CD4-positive, CD25-positive, alpha-beta regulatory T cell (primary cell): ENCODE data around the gene DOCK3. TPM values are rescaled to one million over a fixed set of nuclear protein-coding genes. Genes with fewer than 3 reads are reported as not detected.

Source experiments
- ATAC-seq, 2 donors: fragments of 150-1000 bp; cut with Tn5 transposase; one replicate each; pipeline ENCODE4 v1.10.0; 2021; ENCODE audit warnings: low read depth in 2 of 2, moderate number of reproducible peaks in 2 of 2, moderate library complexity in 1 of 2
- DNase-seq, 3 donors: peaks; one replicate each; pipeline versions ENCODE4 v3.0.0 to v3.0.0-alpha.2; 2012 to 2022; ENCODE audit warnings: mixed read lengths in 1 of 3
- H3K27ac ChIP-seq: one replicate; pipeline ENCODE4 v1.7.0; 2013; ENCODE audit warnings: mild to moderate bottlenecking, low read length; ENCODE audit not compliant: insufficient read depth, poor library complexity, severe bottlenecking
- H3K27me3 ChIP-seq: one replicate; pipeline ENCODE4 v1.7.0; 2013; ENCODE audit warnings: low read length; ENCODE audit not compliant: control insufficient read depth, insufficient read depth
- H3K36me3 ChIP-seq: one replicate; pipeline ENCODE4 v1.7.0; 2013; ENCODE audit warnings: mild to moderate bottlenecking, low read length, moderate library complexity; ENCODE audit not compliant: control insufficient read depth, insufficient read depth
- H3K4me1 ChIP-seq: 2 replicates; pipeline ENCODE4 v1.7.0; 2013; ENCODE audit warnings: mild to moderate bottlenecking, low read length; ENCODE audit not compliant: insufficient read depth, control insufficient read depth, poor library complexity, severe bottlenecking
- H3K4me3 ChIP-seq: one replicate; pipeline ENCODE4 v1.7.0; 2013; ENCODE audit warnings: low read depth, mild to moderate bottlenecking, low read length, moderate library complexity
- H3K9me3 ChIP-seq, 2 experiments: 1 replicate in 1 of 2; 2 replicates in 1 of 2; pipeline ENCODE4 v1.7.0; 2013; ENCODE audit warnings: low read length in 2 of 2, mild to moderate bottlenecking in 1 of 2, moderate library complexity in 1 of 2; ENCODE audit not compliant: control insufficient read depth in 2 of 2
- H3K27ac Mint-ChIP-seq, 3 donors: one replicate each; pipeline ENCODE4 v1.8.0; 2020 to 2022; ENCODE audit warnings: mild to moderate bottlenecking in 3 of 3, mixed read lengths in 3 of 3, moderate library complexity in 2 of 3
- H3K27me3 Mint-ChIP-seq: one replicate; pipeline ENCODE4 v1.8.0; 2022; ENCODE audit warnings: mild to moderate bottlenecking, mixed read lengths
- H3K36me3 Mint-ChIP-seq: one replicate; pipeline ENCODE4 v1.8.0; 2020; ENCODE audit warnings: mixed read lengths
- H3K4me1 Mint-ChIP-seq, 4 donors: one replicate each; pipeline ENCODE4 v1.8.0; 2020 to 2022; ENCODE audit warnings: mixed read lengths in 4 of 4, mild to moderate bottlenecking in 1 of 4
- H3K4me3 Mint-ChIP-seq, 4 donors: one replicate each; pipeline ENCODE4 v1.8.0; 2020 to 2022; ENCODE audit warnings: mild to moderate bottlenecking in 4 of 4, mixed read lengths in 4 of 4, moderate library complexity in 3 of 4
- H3K9me3 Mint-ChIP-seq, 7 donors: one replicate each; pipeline ENCODE4 v1.8.0; 2020 to 2022; ENCODE audit warnings: mixed read lengths in 7 of 7, mild to moderate bottlenecking in 3 of 7, moderate library complexity in 2 of 7
- polyA plus RNA-seq, 4 donors: library from polyadenylated mRNA; unstranded; fragments of 300-500 nt; fragmentation: Illumina TruSeq; gene quantifications; one replicate each; pipeline ENCODE4 v1.2.3, GENCODE V29; 2021
- total RNA-seq: library from RNA; stranded (reverse); gene quantifications from one replicate; pipeline ENCODE4 v1.2.3, GENCODE V29; 2022

The DOCK3 gene
- total and polyA plus RNA-seq, 5 donors from 2014 or later: 0.03 to 0.35 (median 0.08) TPM

- H3K4me1 Mint-ChIP-seq: peaks cover 0 to 6% (median 2%) of the 10 kb centered on the region in 4 donors
- Histone ChIP-seq H3K36me3 (peaks cover 85% of the 10 kb centered on the region), H3K4me1 (no peaks in the 10 kb centered on the region), H3K9me3 (no peaks in the 10 kb centered on the region), H3K4me3 (no peak overlapping the region), H3K27ac (no peak overlapping the region), H3K27me3 (no peaks in the 10 kb centered on the region)
- no peaks in the 10 kb centered on the region for H3K9me3 Mint-ChIP-seq
- no peaks in the 10 kb centered on the region for H3K27me3 Mint-ChIP-seq
- H3K27ac Mint-ChIP-seq: peak overlapping the region in 1 of 3 donors; percentile 59
- ATAC-seq: no peak
- no peak overlapping the region for H3K4me3 Mint-ChIP-seq
- DNase-seq: no peak
- peaks cover 38% of the 10 kb centered on the region for H3K36me3 Mint-ChIP-seq
These were observed 30.2 kb upstream of the DOCK3 start for GRCh38 chr3:50644561-50644960.

DNA sequence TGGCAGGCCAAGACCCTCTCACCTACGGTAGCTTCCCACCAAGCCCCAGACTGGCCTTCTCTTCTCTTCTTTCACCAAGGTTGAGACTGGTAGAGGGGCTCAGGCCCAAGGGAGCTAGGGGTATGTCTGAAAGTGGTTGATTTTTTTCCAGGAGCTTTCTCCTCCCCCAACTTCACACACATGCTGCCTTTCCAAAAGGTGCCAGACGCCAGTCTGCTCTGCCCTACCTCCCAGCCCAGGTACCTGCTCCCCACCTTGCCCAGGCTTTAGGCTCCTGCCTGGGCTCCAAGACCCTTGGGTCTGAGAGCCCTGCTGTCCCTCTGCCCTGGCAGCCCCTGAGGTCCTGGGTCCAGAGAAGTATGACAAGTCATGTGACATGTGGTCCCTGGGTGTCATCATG, 29.3 kb upstream of the DOCK3 start:
- Mint-ChIP-seq H3K4me3 (no peak overlapping the region), H3K36me3 (peaks cover 34% of the 10 kb centered on the region), H3K9me3 (no peaks in the 10 kb centered on the region), H3K27me3 (no peaks in the 10 kb centered on the region), H3K27ac (no peak overlapping the region), H3K4me1 (peaks cover 0 to 3% (median 1%) of the 10 kb centered on the region in 4 donors)
- Histone ChIP-seq H3K9me3 (no peaks in the 10 kb centered on the region), H3K4me3 (no peak overlapping the region), H3K36me3 (peaks cover 83% of the 10 kb centered on the region), H3K4me1 (no peaks in the 10 kb centered on the region), H3K27me3 (no peaks in the 10 kb centered on the region), H3K27ac (no peak overlapping the region)
- DNase-seq (no peak), ATAC-seq (no peak)

GRCh38 chr3:50648313-50648712, 26.4 kb upstream of the DOCK3 start:
- no peak overlapping the region for H3K4me3 ChIP-seq
- H3K27ac ChIP-seq: no peak overlapping the region
- H3K4me1 Mint-ChIP-seq: peaks cover 0 to 5% (median 2%) of the 10 kb centered on the region in 4 donors
- H3K4me1 ChIP-seq: no peaks in the 10 kb centered on the region
- no peaks in the 10 kb centered on the region for H3K9me3 Mint-ChIP-seq
- DNase-seq (no peak), ATAC-seq (no peak)
- H3K9me3 ChIP-seq: no peaks in the 10 kb centered on the region
- H3K27ac Mint-ChIP-seq: no peak overlapping the region
- H3K27me3 ChIP-seq: no peaks in the 10 kb centered on the region
- H3K27me3 Mint-ChIP-seq: no peaks in the 10 kb centered on the region
- H3K4me3 Mint-ChIP-seq: no peak overlapping the region
- peaks cover 23% of the 10 kb centered on the region for H3K36me3 Mint-ChIP-seq
- peaks cover 57% of the 10 kb centered on the region for H3K36me3 ChIP-seq

DNA sequence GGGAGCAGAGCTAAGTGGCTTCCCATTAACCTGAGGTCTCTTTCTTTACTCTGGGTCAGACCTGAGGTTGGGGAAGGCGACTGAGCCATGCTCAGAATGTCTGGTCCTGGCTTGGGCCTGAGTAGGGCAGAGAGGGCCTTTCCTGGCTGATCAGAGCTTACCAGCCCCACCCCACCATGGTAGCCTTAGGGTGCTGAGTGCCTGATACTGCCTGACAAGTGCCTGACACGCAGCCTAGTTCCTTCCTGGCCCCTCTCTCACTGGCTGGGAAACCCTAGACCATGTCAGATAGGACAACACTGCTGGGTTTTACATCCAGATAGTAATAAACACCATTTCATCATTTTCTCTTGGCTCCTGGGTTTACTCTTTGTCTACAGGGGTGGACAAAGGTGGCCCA, 25.8 kb upstream of the DOCK3 start:
- Mint-ChIP-seq H3K9me3 (no peaks in the 10 kb centered on the region), H3K4me1 (peaks cover 0 to 5% (median 2%) of the 10 kb centered on the region in 4 donors), H3K27ac (peak overlapping the region; percentile 5 to 68 (median 42)), H3K4me3 (no peak overlapping the region), H3K27me3 (no peaks in the 10 kb centered on the region), H3K36me3 (peaks cover 18% of the 10 kb centered on the region)
- Histone ChIP-seq H3K27me3 (no peaks in the 10 kb centered on the region), H3K4me3 (no peak overlapping the region), H3K9me3 (no peaks in the 10 kb centered on the region), H3K27ac (no peak overlapping the region), H3K36me3 (peaks cover 51% of the 10 kb centered on the region), H3K4me1 (no peaks in the 10 kb centered on the region)
- ATAC-seq (no peak), DNase-seq (no peak)

GRCh38 chr3:50649451-50649931, 25.2 kb upstream of the DOCK3 start:
- no peak for ATAC-seq
- no peak for DNase-seq
- H3K27ac ChIP-seq: no peak overlapping the region
- no peaks in the 10 kb centered on the region for H3K4me1 ChIP-seq
- peaks cover 0 to 5% (median 2%) of the 10 kb centered on the region in 4 donors for H3K4me1 Mint-ChIP-seq
- H3K27ac Mint-ChIP-seq: peak overlapping the region in 2 of 3 donors; percentile 42 to 68
- no peaks in the 10 kb centered on the region for H3K9me3 Mint-ChIP-seq
- peaks cover 15% of the 10 kb centered on the region for H3K36me3 Mint-ChIP-seq
- H3K27me3 Mint-ChIP-seq: no peaks in the 10 kb centered on the region
- H3K4me3 ChIP-seq: no peak overlapping the region
- no peaks in the 10 kb centered on the region for H3K9me3 ChIP-seq
- H3K4me3 Mint-ChIP-seq: no peak overlapping the region
- no peaks in the 10 kb centered on the region for H3K27me3 ChIP-seq
- peaks cover 45% of the 10 kb centered on the region for H3K36me3 ChIP-seq

GRCh38 chr3:50650018-50650417, 24.7 kb upstream of the DOCK3 start:
- Mint-ChIP-seq H3K36me3 (peaks cover 11% of the 10 kb centered on the region), H3K27me3 (no peaks in the 10 kb centered on the region), H3K9me3 (no peaks in the 10 kb centered on the region), H3K27ac (peak overlapping the region in 2 of 3 donors; percentile 23 to 68), H3K4me3 (no peak overlapping the region), H3K4me1 (peaks cover 0 to 5% (median 3%) of the 10 kb centered on the region in 4 donors)
- peaks cover 40% of the 10 kb centered on the region for H3K36me3 ChIP-seq
- no peak overlapping the region for H3K27ac ChIP-seq
- H3K4me1 ChIP-seq: no peaks in the 10 kb centered on the region
- no peaks in the 10 kb centered on the region for H3K27me3 ChIP-seq
- no peak overlapping the region for H3K4me3 ChIP-seq
- ATAC-seq (no peak), DNase-seq (no peak)
- no peaks in the 10 kb centered on the region for H3K9me3 ChIP-seq

DNA sequence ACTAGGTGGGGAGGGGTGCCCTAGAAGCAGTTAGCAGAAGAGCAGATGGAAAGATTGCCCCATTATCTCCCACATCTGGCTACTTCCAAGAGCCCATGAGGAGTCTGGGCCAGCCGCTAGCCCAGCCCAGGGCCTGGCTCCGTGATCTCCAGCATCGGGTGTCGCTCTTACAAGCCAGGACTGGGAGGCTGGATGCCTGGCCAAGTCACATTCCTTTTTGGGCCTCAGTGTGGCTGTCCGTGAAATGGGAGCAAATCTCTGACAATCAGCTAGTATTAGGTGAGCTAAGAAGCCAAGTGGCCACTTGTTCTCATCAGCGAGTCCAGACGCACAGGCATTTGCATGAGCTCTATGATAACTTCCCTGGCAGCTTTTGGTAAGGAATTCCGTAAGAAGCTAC, 23.3 kb upstream of the DOCK3 start:
- DNase-seq (no peak), ATAC-seq (no peak)
- no peak overlapping the region for H3K4me3 Mint-ChIP-seq
- Histone ChIP-seq H3K4me3 (no peak overlapping the region), H3K4me1 (no peaks in the 10 kb centered on the region), H3K27ac (no peak overlapping the region), H3K36me3 (peaks cover 26% of the 10 kb centered on the region), H3K9me3 (no peaks in the 10 kb centered on the region), H3K27me3 (no peaks in the 10 kb centered on the region)
- peaks cover 8% of the 10 kb centered on the region for H3K36me3 Mint-ChIP-seq
- no peaks in the 10 kb centered on the region for H3K27me3 Mint-ChIP-seq
- H3K9me3 Mint-ChIP-seq: no peaks in the 10 kb centered on the region
- peaks cover 0 to 8% (median 3%) of the 10 kb centered on the region in 4 donors for H3K4me1 Mint-ChIP-seq
- H3K27ac Mint-ChIP-seq: no peak overlapping the region

DNA sequence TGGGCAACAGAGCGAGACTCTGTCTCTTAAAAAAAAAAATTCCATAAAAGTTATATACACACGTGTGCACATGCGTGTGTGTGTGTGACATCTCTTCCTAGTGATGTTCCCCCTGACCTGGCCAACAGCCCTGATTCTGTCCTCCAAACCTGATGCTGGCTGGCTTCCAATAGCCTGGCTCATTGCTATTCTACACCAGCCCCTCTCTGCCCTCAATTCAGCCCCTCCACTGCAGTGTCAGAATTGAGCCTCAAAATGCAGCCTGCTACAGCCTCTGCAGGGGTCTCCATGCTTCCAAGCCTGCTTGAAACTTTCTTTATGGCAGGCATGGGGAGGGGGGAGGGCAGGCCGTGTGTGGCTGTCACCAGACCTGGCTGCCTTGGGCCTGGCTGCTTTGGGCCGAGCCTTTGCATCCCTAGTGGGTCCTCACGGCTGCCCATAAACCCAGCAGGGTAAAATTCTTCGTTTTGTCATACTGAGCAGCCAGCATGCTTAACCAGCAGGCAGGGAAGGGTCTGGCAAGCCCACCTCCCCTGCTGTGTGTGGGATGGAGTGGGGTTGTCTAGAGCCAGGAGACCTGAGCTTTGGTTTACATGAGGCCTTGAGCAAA, 22.7 kb upstream of the DOCK3 start:
- DNase-seq (no peak), ATAC-seq (no peak)
- peak overlapping the region in 1 of 3 donors; percentile 32 for H3K27ac Mint-ChIP-seq
- Histone ChIP-seq H3K4me1 (no peaks in the 10 kb centered on the region), H3K27ac (no peak overlapping the region), H3K27me3 (no peaks in the 10 kb centered on the region), H3K9me3 (no peaks in the 10 kb centered on the region), H3K36me3 (peaks cover 21% of the 10 kb centered on the region), H3K4me3 (no peak overlapping the region)
- H3K4me3 Mint-ChIP-seq: no peak overlapping the region
- H3K4me1 Mint-ChIP-seq: peaks cover 0 to 9% (median 4%) of the 10 kb centered on the region in 4 donors
- no peaks in the 10 kb centered on the region for H3K9me3 Mint-ChIP-seq
- peaks cover 5% of the 10 kb centered on the region for H3K36me3 Mint-ChIP-seq
- H3K27me3 Mint-ChIP-seq: no peaks in the 10 kb centered on the region
